SK-N-DZ (cell line): Measurements from ENCODE around the gene ATP2C2.

ENCODE experiments used
- DNase-seq: peaks from one replicate; pipeline ENCODE4 v3.0.0-alpha.2; 2015; ENCODE audit warnings: low spot score

Gene ATP2C2

DNA sequence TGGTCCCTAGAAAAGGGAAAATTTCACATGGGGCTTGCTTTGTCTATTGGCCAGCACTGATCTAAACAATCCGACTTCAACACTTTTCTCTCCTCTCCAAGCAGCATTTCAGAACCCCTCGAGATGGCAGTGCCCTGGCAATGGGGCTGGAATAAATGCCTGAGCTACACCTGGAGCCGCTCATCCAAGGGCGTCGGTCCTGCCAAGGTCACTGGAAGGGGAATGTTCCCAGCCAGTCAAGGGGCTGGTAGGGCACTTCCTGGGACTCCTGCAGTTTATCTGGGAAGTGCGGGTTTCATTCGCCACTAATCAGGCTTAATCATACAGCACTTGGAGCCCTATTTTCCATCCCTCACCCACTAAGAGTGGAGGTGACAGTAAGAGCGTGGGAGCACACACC, 119.0 kb downstream of the ATP2C2 start:
- no peak for DNase-seq

DNA sequence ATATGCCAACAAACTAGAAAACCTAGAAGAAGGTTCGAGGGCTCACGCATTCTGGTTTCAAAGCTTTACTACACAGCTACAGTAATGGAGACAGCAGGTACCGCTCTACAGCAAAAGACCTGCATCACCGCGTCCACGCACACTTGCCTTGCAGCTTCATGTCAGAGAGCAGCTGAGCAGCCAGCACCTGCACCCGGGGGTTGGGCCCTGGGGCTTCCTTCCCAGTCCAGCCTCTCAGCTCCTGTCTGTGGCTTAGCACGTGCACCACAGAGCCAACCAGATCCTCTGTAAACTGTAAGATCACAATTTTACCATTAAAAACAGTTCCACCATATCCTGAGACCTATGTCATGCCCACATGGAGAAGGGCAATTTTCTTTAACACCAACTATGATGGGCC, 120.8 kb downstream of the ATP2C2 start:
- no peak for DNase-seq

DNA sequence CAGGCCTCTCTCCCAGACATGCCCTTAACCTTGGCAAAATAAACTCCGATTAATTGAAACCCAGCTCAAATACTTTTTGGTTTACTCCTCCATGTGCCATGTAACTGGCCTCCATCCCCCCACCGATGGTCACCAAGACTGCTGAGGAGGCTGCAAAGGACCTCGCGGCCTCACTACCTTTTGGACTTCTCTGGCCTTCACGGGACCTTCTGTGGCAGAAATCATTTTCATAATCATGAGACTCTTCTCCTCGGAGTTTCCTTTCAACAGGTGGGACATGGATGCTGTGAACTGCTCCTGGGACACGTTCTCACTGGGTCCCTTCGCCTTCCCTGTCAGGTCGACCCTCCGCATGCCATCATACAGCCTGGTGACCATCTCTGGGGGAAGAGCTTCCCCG, 127.2 kb downstream of the ATP2C2 start:
- no peak for DNase-seq

DNA sequence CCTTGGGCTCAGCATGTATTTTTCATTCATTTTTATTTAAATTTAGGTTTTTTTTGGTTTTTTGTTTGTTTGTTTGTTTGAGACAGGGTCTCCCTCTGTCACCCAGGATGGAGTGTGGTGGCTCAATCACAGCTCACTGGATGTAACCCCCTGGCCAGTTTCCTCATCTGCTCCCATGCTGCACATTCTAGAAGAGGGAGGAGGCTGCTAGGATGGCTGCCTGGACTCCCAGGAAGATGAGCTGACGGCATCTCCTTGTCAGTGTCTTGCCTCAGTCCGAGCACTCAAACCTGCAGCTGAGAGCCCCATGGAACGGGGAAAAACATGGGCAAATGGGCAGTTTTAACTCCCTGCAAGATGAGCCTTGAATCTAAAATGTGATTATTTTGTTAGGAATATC, 128.7 kb downstream of the ATP2C2 start:
- no peak for DNase-seq

DNA sequence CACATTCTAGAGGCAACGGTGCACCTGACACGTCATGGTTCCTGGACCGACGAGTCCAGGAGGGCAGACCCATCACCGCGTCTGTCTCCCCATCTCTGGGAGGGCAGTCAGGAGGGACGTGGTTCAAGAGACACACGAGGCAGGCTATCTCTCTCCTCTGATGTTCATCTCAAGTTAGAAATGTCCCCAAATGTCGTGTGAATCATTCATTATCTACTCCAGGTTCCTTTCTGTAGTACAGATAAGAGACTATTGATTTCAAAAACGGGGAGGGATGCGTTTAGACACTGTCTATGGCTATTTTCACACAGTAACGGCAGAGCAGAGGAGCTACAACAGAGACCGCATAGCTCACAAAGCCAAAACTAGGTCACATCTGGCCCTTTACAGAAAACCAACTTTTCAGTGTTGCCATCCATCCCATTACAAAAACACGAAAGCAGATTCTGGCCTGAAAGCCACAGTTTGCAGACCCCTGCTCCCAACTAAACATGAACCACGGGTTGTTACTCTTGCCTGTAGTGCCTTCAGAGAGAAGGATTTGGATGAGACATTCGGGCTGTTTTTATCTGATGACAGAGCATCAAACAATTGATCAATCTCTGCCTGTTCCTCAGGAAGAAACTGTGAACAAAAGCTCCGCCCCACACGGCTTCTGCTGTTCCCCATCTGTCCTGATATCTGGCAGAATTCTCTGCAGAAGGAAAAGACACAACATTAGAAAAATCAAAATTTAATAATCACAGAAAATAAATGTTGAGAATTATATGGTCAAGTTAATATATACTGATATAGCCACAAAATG, 129.3 kb downstream of the ATP2C2 start:
- no peak for DNase-seq

DNA sequence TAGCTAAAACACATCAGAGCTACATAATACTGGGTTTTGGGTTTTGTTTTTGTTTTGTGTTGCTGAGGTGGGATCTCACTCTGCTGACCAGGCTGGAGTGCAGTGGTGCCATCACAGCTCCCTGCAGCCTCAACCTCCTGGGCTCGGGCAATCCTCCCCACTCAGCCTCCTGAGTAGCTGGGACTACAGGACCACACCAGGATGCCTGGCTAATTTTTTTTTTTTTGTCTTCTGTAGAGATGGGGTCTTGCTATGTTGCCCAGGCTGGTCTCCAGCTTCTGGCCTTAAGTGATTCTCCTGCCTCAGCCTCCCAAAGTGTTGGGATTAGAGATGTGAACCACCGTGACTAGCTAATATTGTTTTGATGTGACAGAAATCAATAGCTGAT, 129.9 kb downstream of the ATP2C2 start:
- no peak for DNase-seq

DNA sequence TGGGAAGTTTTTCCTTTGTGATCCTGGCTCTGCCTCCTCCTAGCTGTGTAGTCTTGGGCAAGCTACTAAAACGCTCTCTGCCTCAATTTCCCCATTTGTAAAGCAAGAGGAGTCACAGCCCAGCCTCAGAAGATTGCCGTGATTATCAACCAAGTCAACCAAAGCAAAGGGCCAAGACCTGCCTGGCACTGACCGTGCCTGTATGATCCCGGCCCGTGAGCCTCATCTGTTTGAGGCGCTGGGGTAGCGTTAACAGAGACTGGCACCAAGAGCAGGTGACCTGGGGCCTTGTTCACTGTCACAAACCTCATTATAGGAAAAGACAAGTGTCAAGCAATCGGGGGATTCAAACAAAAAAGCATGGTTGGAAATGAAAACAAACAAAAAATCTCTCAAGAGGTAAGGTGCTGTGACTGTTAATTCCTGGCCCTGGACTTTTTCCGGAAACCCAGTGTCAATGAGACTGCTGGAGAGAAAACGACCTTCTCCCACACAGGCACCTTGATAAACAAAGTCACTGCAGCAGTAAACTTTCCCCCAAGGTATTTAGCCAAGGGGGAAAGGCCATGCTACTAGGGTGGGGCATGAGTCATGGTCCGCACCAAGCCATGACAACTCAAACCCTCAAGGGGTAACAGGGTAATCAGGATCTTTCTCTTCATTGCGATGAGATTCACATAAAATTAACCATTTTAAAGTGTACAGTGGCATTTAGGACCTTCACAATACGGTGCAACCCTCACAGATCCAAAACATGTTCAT, 130.7 kb downstream of the ATP2C2 start:
- no peak for DNase-seq

DNA sequence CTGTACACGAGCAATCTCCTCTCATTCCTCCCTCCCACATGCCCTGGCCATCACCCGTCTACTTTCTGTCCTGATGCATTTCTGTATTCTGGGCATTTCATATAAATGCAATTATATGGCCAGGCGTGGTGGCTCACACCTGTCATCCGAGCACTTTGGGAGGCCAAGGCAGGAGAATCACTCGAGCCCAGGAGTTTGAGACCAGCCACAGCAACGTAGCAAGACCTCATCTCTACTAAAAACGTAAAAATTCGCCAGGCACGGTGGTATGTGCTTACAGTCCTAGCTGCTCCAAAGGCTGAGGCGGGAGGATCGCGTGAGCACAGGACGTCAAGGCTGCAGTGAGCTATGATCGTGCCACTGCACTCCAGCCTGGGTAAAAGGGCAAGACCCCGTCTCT, 131.3 kb downstream of the ATP2C2 start:
- no peak for DNase-seq

DNA sequence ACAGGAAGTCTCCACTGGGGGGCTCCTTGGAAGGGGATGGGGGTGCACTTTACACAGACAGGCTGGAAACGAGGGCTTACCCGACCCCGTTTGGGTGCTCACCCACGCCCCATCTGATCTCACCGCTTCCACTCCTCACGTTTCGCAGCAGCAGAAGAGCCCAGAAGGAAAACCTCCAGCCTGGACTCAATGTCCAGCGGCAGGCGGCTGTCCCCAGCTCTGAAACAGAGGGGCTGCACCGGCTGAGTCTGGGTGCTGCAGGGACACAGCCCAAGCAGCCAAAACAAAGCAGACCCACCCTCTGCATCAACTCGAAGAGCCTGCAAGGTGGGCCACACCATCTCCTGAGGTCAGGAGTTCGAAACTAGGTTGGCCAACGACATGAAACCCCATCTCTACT, 132.2 kb downstream of the ATP2C2 start:
- DNase-seq = no peak

DNA sequence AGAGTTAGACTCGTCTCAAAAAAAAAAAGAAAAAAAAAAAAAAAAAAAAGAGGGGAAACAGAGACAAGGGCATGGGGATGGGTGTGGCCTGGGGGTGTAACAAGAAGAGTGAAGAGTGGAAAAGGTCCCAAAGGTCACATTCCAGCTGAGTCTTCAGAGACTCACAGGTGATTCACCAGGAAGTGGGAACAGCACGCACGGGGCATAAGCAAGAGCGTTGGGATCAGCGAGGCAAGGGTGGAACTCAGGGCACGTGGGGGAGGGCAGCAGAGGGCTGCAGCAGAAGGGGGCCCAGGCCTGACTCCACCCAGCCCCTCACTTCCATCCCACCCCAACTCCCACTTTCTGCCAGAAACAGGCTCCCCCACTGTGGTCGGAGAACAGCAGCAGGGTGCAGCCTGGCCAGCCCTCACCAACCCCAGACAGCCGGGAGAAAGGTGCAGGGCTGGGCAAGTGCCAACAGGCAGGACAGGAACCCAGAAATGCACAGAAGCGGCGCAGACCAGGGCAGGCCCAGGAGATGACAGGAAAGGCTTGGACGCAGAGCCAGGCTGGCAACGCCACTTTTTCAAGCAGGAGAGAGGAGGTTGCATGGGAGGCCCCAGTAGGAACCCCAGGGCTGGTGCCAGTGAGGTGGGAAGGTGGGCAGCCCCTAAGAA, 132.9 kb downstream of the ATP2C2 start:
- DNase-seq = no peak

DNA sequence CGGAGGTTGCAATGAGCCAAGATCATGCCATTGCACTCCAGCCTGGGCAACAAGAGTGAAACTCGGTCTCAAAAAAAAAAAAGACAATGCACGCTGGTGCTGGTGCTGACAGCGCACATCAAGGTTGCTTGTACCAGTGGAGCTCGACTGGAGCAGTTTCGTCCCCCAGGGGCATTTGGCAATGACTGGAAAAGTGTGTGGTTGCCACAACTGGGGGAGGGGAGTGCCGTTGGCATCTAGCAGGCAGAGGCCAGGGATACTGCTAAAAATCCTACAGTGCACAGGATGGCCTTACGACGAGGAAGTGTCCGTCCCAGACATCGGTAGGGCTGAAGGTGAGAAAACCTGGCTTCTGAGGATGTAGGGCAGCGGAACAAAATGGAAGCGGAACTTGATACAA, 133.7 kb downstream of the ATP2C2 start:
- DNase-seq = no peak

DNA sequence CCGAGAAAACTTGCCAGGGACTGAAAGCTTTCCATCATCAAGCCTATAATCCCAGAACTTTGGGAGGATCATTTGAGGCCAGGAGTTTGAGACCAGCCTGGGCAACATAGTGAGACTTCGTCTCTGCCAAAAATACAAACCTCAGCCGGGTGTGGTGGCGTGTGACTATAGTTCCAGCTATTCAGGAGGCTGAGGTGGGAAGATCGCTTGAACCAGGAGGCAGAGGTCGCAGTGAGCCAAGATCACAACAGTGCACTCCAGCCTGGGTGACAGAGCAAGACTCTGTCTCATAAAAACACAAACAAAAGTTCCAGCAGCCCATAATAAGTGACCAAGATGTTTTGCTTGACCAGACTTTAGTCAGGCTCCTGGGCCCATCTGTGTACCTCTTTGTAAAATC, 134.2 kb downstream of the ATP2C2 start:
- no peak for DNase-seq

DNA sequence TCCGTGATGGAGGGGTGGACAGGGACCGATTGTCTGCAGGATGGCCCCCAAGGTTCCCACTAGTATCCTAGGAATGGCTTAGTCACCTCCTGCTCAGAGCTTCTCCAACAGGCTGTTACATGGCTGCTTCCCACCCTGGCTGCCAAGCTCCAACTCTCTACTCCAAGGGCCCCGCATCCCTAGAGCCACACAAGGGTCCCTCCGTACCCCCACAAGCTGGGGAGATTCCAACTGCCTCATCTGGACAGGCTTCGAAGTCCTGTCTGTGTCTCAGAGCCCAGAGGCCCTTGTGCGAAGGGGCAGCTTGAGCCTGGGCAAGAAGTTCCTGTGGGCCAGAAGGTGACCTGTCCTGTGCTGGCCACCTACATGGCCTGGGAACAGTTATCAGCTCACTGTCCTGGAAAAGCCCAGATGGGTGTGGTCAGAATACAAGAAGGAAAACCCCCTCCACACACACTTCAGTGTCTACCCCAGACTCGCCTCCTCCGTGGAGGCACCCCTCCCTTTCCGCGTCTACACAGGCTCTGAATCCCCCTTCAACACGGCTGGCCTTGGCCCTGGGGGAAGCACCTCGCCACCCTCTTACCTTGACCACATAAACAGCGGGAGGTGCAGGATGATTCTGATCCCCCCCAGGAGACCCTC, 135.5 kb downstream of the ATP2C2 start:
- no peak for DNase-seq

DNA sequence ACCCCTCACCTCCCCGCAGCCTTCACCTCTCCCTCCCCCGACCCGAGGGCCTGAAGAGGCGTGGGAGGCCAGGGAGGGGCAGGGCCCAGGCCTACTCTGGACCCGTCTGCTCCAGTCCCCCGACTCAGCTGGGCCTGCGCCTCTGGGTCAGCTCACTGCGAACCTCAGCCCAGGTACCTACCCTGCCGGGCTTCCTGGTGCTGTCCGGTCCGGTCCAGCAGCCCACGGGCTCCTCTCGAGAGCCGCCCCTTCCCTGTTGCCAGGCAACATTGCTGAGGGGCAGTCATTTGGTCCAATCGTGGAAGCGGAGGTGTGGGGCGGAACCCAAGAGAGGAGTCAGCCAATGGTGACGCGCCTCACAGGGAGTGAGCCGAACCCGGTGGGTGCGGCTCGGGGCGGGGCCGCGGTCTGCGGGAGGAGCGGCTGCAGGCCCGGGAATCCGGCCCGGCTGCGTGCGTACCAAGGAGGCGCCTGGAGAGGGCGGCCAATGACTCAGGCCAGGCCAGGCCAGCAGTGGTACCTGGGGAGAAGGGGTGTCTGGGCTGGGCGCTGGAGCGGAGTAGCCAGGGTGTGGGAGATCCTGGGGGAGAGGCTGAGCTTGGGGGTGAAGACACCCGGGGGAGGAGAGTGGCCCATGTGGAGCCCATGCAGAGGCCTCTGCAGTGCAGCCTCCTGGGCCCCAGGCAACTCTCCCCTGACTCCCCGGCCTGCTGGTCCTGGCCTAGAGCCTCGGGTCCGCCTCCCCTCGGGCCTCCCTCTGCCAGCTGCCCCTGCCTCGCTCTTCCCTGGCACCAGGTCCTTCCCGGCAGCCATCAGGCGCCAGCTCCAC, 136.3 kb downstream of the ATP2C2 start, which contains the start of gene MEAK7:
TSS of gene MEAK7 (minus strand) at position 240 of the 829 bp plus-strand sequence. CDS start 6,573 bp downstream, outside the sequence.
- peak; percentile 98 for DNase-seq

DNA sequence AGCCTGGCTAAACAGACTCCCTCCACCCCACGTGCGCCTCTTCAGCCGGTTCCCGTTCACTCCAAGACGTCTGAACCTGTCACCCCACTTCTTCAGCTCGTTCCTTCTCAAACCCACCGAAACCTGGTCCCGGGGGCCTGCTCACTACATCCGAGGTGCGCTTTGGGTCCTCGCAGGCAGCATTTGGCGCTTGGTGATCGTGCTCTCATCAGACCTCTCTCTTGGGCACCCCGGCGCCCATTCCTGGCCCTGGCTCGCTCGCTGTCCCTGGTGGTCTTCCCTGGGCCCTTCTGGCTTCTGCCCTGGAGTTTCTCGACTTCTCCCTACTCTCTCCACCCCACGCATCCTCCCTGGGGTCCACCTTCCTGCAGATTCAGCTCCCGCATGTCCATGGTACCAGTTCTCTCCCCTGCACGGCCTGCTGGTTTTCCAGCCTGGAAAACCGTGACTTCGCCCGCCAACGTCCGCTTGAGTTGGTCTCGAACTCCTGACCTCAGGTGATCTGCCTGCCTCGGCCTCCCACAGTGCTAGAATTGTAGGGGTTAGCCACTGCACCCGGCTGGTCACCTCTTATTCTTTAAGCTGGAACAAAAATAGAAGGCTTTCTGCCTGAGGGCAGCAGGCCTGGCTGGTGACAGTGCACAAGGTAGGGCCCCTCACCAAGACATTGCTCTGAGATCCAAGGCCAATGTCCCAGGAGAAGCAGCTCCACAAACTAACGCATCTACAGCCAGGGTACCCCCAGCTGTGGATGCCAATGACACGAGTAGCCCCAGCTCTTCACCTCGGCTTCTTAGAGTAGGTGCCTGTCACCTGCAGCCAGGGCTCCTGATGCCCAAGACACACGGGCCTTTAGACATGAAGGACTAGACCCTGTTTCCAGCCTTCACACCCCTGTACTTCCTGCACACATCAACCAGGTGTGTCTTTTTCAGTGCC, 137.2 kb downstream of the ATP2C2 start:
- no peak for DNase-seq

DNA sequence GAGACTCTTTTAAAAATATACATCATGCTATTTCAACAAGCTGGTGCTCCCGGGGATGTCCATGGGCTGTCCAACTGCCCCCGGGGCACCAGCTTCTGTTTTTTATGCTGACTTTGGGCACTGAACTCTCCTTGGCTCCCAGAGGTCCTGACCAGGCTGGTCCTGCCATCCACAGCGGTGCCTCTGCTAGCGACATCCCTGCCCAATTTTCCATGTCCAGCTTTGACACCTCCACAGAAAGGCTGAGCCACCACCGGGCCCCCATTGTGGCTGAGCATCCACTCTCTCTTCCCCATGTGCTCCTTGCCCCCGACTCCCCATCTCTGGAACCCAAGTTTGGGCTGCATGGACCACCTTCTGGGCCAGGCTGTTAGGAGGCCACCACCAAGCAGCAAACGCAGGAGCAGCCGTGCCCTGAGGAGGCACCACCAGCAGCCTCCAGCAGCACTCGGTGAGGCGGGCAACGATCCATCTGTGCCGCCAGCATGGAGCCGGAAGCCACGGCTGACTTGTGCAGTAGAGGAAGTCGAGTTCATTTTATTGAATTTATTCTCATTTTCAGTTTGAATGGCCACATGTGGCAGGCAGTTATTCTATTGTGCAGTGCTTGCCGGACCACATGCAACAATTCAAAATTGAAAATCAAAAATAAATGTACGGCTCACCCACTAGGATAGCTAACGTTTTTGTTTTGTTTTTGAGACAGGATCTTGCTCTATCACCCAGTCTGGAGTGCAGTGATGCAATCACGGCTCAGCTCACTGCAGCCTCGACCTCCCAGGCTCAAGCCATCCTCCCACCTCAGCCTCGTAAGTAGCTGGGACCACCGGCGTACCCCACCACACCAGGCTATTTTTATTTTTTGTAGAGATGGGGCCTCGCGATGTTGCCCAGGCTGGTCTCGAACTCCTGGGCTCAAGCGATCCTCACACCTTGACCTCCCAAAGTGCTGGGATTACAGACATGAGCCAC, 139.0 kb downstream of the ATP2C2 start:
- DNase-seq = no peak

DNA sequence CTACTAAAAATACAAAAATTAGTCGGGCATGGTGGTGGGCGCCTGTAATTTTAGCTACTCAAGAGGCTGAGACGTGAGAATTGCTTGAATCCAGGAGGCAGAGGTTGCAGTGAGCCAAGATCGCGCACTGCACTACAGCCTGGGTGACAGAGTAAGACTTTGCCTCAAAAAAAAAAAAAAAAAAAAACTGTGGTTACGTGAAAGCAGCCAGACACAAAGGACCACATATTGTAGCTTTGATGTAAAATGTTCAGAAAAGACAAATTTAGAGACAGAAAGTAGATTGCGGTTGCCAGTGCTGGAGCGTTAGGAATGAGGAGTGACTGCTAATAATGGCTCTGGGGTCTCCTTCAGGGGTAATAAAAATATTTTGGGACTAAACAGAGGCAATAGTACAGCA, 140.2 kb downstream of the ATP2C2 start:
- DNase-seq = no peak

DNA sequence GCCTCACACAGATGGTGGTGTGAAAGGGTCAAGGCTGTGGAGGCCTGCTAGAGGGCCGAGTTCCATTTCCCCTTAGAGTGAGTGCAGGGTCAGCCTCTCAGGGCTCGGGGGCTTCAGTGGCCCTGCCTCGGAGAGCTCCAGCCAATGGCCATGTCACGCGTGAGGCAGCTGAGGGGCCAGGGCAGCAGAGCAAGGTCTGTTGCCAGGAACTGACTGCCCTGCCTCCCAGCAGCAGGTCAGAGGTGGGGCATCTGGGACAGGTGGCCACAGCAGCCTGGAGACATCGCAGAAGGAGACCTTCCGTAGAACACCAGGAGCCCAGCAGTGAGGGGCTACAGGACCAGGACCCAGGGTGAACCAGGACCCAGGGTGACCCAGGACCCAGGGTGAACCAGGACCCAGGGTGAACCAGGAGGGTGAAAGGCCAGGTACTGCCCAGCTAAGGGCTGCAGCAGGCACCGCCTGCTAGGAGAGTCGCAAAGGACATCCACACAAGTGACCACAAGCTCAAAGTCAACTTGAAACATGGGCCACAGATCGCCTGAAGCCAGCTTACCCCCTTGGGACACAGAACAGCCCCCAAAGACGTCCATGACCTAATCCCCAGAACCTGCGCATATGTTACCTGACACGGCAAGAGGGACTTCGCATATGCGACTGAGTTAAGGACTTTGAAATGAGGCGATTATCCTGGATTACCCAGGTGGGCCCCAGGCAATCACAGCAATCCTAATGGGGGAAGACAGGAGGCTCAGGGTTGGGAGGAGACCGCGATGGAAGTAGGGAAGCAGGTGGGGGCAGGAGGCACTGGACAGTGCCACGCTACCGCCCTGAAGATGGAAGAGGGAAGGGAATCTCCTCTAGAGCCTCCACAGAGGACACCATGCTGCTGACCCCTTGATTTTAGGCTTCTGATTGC, 141.0 kb downstream of the ATP2C2 start:
- DNase-seq = no peak
